K562 (cell line): Measurements from ENCODE around the gene WTAP. TPM values are rescaled to one million over a fixed set of nuclear protein-coding genes. Genes with fewer than 3 reads are reported as not detected.
A peak's percentile ranks its signal among the peaks of the same experiment; 100 is the strongest.

Experiments
- ASH1L ChIP-seq: fragments of 450-650 bp; IDR thresholded peaks from 2 replicates; pipeline ENCODE4 v1.6.1; 2018; ENCODE audit warnings: borderline replicate concordance, mild to moderate bottlenecking, low read depth; ENCODE audit not compliant: partially characterized antibody
- C11orf30 ChIP-seq: fragments of 450-650 bp; IDR thresholded peaks from 2 replicates; pipeline ENCODE4 v1.6.1; 2016; ENCODE audit warnings: low read depth, mild to moderate bottlenecking
- CC2D1A ChIP-seq: fragments of 450-650 bp; IDR thresholded peaks from 2 replicates; pipeline ENCODE4 v1.6.1; 2017; ENCODE audit warnings: mild to moderate bottlenecking
- EP400 ChIP-seq: fragments of 450-650 bp; IDR thresholded peaks from 2 replicates; pipeline ENCODE4 v1.6.1; 2017; ENCODE audit warnings: antibody characterized with exemption, mild to moderate bottlenecking, moderate library complexity
- HDAC1 ChIP-seq, 2 experiments: fragments of 450-650 bp; IDR thresholded peaks; 2 replicates each; pipeline ENCODE4 v1.6.1; 2016 to 2017; ENCODE audit warnings: inconsistent platforms in 1 of 2, mild to moderate bottlenecking in 1 of 2, moderate library complexity in 1 of 2
- HDAC2 ChIP-seq: fragments of 450-650 bp; IDR thresholded peaks from 2 replicates; pipeline ENCODE4 v1.6.1; 2016; ENCODE audit warnings: mild to moderate bottlenecking
- HIVEP1 ChIP-seq: fragments of 250-450 bp; sonication (Bioruptor Pico); IDR thresholded peaks from 2 replicates; pipeline ENCODE4 v1.4.0; 2020; ENCODE audit warnings: mild to moderate bottlenecking
- MAZ ChIP-seq, 2 experiments: fragments of 450-650 bp in 1 of 2; sonication (generic) in 1 of 2; formaldehyde crosslinking; IDR thresholded peaks in 1 of 2; conservative IDR thresholded peaks in 1 of 2; 2 replicates each; pipeline versions ENCODE4 v1.4.0 to v1.5.0; 2020; ENCODE audit warnings: mild to moderate bottlenecking in 1 of 2, missing genetic modification reagents in 1 of 2
- MCM7 ChIP-seq, 2 experiments: fragments of 450-650 bp; IDR thresholded peaks; 2 replicates each; pipeline ENCODE4 v1.6.1; 2016 to 2018
- RB1 ChIP-seq: fragments of 450-650 bp; IDR thresholded peaks from 2 replicates; pipeline ENCODE4 v1.6.1; 2017; ENCODE audit warnings: low read depth, mild to moderate bottlenecking
- RFX1 ChIP-seq: fragments of 450-650 bp; IDR thresholded peaks from 2 replicates; pipeline ENCODE4 v1.6.1; 2016; ENCODE audit warnings: mild to moderate bottlenecking, moderate library complexity
- RHOXF2B ChIP-seq: fragments of 250-450 bp; sonication (Bioruptor Pico); conservative IDR thresholded peaks from 2 replicates; pipeline ENCODE4 v1.5.1; 2021
- SRSF9 ChIP-seq: fragments of 200-400 bp; formaldehyde crosslinking; IDR thresholded peaks from 2 replicates; pipeline ENCODE4 v1.6.1; 2017; ENCODE audit warnings: low read depth, low read length, borderline replicate concordance
- ZNF589 ChIP-seq: fragments of 200-800 bp; sonication (Bioruptor generic); IDR thresholded peaks from 2 replicates; pipeline ENCODE4 v1.6.1; 2016; ENCODE audit warnings: low read depth, missing genetic modification characterization, missing compliant biosample characterization
- ZZZ3 ChIP-seq: fragments of 450-650 bp; IDR thresholded peaks from 2 replicates; pipeline ENCODE4 v1.6.1; 2016; ENCODE audit warnings: antibody characterized with exemption, mild to moderate bottlenecking, moderate library complexity
- polyA plus RNA-seq, 8 experiments: library from polyadenylated mRNA; depleted of rRNA in 4 of 8; stranded (reverse) in 5 of 8; unstranded in 3 of 8; fragments of >200 nt; fragmentation: Nextera tagmentation in 2 of 8; fragmentation: Illumina TruSeq in 1 of 8; extraction: Ambion mirVana in 2 of 8; extraction: Trizol in 1 of 8; gene quantifications; 2 replicates each; pipeline versions ENCODE4 v1.2.1 to v1.2.3, GENCODE V29; 2011 to 2014; ENCODE audit warnings: inconsistent platforms in 1 of 8, missing spikeins in 1 of 8
- total RNA-seq, 7 experiments: library from RNA; depleted of rRNA in 6 of 7; stranded (reverse); fragments of >200 nt in 6 of 7; fragmentation: Illumina TruSeq in 2 of 7; extraction: Trizol in 2 of 7; gene quantifications; 2 replicates each; pipeline versions ENCODE4 v1.2.1 to v1.2.3, GENCODE V29; 2011 to 2021; ENCODE audit warnings: low replicate concordance in 1 of 7
- TF ChIP-seq, protein P1 (sequence below): fragments of 450-650 bp; IDR thresholded peaks from 2 replicates; pipeline ENCODE4 v1.6.1; 2018; ENCODE audit not compliant: partially characterized antibody
- TF ChIP-seq, protein P2 (sequence below): fragments of 450-650 bp; IDR thresholded peaks from 2 replicates; pipeline ENCODE4 v1.6.1; 2017; ENCODE audit warnings: antibody characterized with exemption
- TF ChIP-seq, protein P3 (sequence below), 2 experiments: fragments of 450-650 bp; IDR thresholded peaks; 2 replicates each; pipeline ENCODE4 v1.6.1; 2016
- TF ChIP-seq, protein P4 (sequence below), 2 experiments: fragments of 200-800 bp in 1 of 2; sonication (Bioruptor generic) in 1 of 2; sonication (generic) in 1 of 2; formaldehyde crosslinking in 1 of 2; IDR thresholded peaks in 1 of 2; conservative IDR thresholded peaks in 1 of 2; 2 replicates each; pipeline versions ENCODE4 v1.5.0 to v1.6.1; 2016 to 2020; ENCODE audit warnings: missing compliant biosample characterization in 1 of 2, missing genetic modification characterization in 1 of 2, missing genetic modification reagents in 1 of 2

WTAP gene
- total and polyA plus RNA-seq, 9 of the 15 experiments (the other 6 are each of a cell fraction or from before 2014, with no cell fraction given): 52.4 to 156 (median 110) TPM

DNA sequence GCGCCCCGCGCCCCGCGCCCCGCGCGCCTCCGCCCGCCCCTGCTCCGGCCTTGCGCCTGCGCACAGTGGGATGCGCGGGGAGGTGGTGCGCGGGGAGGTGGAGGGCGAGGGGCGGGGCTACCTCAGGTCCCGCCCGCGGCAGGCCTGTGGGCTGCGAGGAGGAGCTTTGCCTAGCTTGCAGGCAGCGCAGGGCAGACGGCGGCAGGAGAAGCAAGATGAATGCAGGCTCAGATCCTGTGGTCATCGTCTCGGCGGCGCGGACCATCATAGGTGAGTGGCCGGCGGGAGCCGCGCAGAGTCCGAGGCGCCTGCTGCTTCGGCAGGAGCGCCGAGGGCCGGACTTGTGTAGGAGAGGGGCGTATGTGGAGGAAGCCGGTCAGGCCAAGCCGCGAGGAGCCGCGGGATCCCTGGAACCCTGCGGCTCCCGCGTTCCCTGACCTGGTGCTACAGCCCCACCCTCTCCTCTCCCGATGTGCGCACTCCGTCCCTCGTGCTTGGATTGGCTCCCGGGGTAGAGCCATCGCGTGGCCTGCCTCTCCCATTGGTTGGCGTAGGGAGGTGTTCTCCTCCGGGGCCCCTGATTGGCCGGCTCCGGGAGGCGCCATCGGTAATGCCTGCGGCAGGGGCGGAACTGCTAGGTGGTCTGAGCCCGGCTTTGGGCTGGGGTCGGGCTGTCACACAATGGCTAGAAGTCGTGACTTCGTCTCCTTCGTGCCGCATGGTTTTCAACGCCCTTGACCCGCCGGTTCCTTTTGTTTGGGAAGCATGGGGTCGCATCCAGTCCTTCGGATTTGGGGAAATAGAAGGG is 34.8 kb downstream of the WTAP start, which contains the start of gene ACAT2 (continued):
- TF ChIP-seq, protein P1, sequence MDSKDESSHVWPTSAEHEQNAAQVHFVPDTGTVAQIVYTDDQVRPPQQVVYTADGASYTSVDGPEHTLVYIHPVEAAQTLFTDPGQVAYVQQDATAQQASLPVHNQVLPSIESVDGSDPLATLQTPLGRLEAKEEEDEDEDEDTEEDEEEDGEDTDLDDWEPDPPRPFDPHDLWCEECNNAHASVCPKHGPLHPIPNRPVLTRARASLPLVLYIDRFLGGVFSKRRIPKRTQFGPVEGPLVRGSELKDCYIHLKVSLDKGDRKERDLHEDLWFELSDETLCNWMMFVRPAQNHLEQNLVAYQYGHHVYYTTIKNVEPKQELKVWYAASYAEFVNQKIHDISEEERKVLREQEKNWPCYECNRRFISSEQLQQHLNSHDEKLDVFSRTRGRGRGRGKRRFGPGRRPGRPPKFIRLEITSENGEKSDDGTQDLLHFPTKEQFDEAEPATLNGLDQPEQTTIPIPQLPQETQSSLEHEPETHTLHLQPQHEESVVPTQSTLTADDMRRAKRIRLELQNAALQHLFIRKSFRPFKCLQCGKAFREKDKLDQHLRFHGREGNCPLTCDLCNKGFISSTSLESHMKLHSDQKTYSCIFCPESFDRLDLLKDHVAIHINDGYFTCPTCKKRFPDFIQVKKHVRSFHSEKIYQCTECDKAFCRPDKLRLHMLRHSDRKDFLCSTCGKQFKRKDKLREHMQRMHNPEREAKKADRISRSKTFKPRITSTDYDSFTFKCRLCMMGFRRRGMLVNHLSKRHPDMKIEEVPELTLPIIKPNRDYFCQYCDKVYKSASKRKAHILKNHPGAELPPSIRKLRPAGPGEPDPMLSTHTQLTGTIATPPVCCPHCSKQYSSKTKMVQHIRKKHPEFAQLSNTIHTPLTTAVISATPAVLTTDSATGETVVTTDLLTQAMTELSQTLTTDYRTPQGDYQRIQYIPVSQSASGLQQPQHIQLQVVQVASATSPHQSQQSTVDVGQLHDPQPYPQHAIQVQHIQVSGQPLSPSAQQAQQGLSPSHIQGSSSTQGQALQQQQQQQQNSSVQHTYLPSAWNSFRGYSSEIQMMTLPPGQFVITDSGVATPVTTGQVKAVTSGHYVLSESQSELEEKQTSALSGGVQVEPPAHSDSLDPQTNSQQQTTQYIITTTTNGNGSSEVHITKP: peak; percentile 98
- TF ChIP-seq HIVEP1 (CRISPR knock-in tag): 0 out of 2 replicates have a peak, but pooled peaks have one; percentile 20
- TF ChIP-seq HDAC1 (IDR thresholded peaks at IDR 0.05): peak in 1 of 2 experiments; percentile 92; a peak in 2 of 4 replicates
- TF ChIP-seq C11orf30: peak; percentile 14; the same call in 1 of the 2 replicates
- peak; percentile 97 for TF ChIP-seq ASH1L
- TF ChIP-seq EP400: peak; percentile 93
- TF ChIP-seq, protein P2, sequence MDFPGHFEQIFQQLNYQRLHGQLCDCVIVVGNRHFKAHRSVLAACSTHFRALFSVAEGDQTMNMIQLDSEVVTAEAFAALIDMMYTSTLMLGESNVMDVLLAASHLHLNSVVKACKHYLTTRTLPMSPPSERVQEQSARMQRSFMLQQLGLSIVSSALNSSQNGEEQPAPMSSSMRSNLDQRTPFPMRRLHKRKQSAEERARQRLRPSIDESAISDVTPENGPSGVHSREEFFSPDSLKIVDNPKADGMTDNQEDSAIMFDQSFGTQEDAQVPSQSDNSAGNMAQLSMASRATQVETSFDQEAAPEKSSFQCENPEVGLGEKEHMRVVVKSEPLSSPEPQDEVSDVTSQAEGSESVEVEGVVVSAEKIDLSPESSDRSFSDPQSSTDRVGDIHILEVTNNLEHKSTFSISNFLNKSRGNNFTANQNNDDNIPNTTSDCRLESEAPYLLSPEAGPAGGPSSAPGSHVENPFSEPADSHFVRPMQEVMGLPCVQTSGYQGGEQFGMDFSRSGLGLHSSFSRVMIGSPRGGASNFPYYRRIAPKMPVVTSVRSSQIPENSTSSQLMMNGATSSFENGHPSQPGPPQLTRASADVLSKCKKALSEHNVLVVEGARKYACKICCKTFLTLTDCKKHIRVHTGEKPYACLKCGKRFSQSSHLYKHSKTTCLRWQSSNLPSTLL: no peak
- TF ChIP-seq ZZZ3: no peak
- no peak for TF ChIP-seq MCM7 (IDR thresholded peaks at IDR 0.05)
- TF ChIP-seq, protein P3, sequence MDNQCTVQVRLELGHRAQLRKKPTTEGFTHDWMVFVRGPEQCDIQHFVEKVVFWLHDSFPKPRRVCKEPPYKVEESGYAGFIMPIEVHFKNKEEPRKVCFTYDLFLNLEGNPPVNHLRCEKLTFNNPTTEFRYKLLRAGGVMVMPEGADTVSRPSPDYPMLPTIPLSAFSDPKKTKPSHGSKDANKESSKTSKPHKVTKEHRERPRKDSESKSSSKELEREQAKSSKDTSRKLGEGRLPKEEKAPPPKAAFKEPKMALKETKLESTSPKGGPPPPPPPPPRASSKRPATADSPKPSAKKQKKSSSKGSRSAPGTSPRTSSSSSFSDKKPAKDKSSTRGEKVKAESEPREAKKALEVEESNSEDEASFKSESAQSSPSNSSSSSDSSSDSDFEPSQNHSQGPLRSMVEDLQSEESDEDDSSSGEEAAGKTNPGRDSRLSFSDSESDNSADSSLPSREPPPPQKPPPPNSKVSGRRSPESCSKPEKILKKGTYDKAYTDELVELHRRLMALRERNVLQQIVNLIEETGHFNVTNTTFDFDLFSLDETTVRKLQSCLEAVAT (IDR thresholded peaks at IDR 0.05): peak; percentile 73 to 77; a peak in 3 of 4 replicates
- peak; percentile 28; the same call in 1 of the 2 replicates for TF ChIP-seq CC2D1A
- peak; percentile 78 to 89 for TF ChIP-seq MAZ (CRISPR knock-in tag; conservative IDR thresholded peaks at IDR 0.05 in 1 of 2, IDR thresholded peaks at IDR 0.05 in 1 of 2)
- TF ChIP-seq RHOXF2B (CRISPR knock-in tag): no peak
- TF ChIP-seq RFX1: no peak
- TF ChIP-seq ZNF589 (CRISPR knock-in tag): no peak
- TF ChIP-seq HDAC2: no peak; the same call in 1 of the 2 replicates
- TF ChIP-seq, protein P4, sequence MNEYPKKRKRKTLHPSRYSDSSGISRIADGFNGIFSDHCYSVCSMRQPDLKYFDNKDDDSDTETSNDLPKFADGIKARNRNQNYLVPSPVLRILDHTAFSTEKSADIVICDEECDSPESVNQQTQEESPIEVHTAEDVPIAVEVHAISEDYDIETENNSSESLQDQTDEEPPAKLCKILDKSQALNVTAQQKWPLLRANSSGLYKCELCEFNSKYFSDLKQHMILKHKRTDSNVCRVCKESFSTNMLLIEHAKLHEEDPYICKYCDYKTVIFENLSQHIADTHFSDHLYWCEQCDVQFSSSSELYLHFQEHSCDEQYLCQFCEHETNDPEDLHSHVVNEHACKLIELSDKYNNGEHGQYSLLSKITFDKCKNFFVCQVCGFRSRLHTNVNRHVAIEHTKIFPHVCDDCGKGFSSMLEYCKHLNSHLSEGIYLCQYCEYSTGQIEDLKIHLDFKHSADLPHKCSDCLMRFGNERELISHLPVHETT (CRISPR knock-in tag; conservative IDR thresholded peaks at IDR 0.05 in 1 of 2, IDR thresholded peaks at IDR 0.05 in 1 of 2): 0 out of 4 replicates have a peak, but pooled peaks of 1 of the 2 experiments have one; percentile 50
- TF ChIP-seq RB1: peak; percentile 51; the same call in 1 of the 2 replicates
- no peak for TF ChIP-seq SRSF9
